Effector CD4-positive, alpha-beta T cell (primary cell): Measurements from ENCODE around the gene ARHGAP11A.

Source experiments
- DNase-seq: peaks from one replicate; pipeline ENCODE4 v3.0.0-alpha.2; 2020

The ARHGAP11A gene

GRCh38 chr15:32656091-32656490 is 40.8 kb downstream of the ARHGAP11A start:
- DNase-seq, result no peak

- DNase-seq, result no peak
These were observed 41.2 kb downstream of the ARHGAP11A start for GRCh38 chr15:32656496-32656895.

- DNase-seq, result no peak
These were observed 42.0 kb downstream of the ARHGAP11A start for GRCh38 chr15:32657198-32657883.

DNA sequence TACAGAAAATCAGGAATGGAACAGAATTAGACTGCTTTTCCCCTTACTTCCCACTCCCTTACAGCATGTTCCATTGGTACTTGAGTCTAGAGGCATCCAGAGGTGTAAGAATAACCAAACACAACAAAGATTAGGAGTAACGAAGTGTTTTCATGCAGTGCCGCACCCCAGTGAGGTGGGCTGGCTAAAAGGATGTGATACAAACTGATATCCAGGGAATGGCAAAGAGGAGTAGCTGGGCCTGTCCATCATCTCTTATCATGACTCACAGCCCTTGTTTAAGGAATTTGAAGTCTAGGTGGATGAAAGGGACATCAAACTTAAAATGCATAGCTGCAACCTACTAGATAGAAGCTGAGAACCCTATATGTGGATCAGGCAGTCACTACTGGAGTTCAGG is 42.6 kb downstream of the ARHGAP11A start:
- DNase-seq, result no peak

DNA sequence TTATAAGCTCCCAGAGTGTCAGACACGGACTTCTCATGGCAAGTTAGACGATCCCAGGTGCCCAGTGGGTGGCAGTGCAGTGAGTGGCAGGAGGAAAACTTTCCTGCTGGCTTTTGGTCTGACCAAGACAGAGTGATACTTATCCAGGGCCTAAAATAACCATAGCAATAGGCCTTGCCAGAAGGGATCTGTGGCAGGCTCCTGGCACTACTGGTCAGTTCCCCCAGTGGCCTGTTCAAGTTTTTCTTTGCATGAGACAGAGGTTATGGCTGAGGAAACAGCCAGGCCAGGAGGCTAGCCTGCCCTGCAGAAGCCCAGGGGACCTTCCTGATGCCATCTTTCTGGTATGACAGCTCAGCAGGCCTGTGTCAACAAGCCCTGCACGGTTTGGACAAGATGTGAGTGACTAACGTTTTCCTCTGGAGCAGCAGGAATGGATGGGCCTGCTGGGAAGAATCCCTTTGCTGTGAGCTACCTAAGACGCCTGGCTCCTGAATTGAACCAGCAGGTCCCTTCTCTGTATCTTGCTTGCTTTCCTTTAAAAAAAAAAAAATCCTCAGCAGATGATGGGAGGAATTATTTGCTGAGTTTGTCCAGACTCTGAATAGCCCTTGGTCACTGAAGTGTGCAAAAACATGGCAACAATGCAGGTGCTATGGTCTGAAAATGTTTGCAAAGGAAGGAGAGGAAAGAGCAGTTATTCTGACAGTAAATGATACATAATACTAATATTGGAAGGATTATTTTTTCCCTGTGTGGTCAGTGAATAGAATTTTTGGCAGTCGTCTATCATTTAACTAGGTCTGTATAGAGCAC is 44.2 kb downstream of the ARHGAP11A start:
- DNase-seq, result no peak

- DNase-seq, result no peak
These were observed 48.4 kb downstream of the ARHGAP11A start for GRCh38 chr15:32663671-32664070.

DNA sequence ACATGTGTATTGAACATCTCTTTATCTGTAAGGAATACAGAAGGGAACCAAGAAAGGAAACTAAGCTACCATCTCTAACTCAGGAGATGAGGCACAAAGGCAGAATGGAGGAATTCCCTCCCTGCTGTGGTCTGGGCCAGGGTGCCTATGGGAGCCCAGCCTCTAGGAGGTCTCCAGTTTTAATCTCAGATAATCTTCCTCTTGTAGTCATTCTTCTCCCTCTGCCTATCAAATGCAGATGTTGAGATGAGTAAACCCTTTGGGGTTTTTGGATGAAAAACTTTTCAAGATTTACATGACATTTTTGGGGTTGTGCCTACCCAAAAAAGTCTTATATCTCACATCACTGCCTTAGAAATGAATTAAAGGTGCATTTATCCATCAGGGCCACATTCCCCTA is 49.5 kb downstream of the ARHGAP11A start:
- no peak for DNase-seq

- no peak for DNase-seq
These were observed 52.0 kb downstream of the ARHGAP11A start for GRCh38 chr15:32667321-32667720.

- no peak for DNase-seq
These were observed 53.6 kb downstream of the ARHGAP11A start for GRCh38 chr15:32668942-32669341.

GRCh38 chr15:32669896-32670611 is 54.8 kb downstream of the ARHGAP11A start:
- DNase-seq, result no peak

GRCh38 chr15:32670623-32671022 is 55.3 kb downstream of the ARHGAP11A start:
- no peak for DNase-seq

DNA sequence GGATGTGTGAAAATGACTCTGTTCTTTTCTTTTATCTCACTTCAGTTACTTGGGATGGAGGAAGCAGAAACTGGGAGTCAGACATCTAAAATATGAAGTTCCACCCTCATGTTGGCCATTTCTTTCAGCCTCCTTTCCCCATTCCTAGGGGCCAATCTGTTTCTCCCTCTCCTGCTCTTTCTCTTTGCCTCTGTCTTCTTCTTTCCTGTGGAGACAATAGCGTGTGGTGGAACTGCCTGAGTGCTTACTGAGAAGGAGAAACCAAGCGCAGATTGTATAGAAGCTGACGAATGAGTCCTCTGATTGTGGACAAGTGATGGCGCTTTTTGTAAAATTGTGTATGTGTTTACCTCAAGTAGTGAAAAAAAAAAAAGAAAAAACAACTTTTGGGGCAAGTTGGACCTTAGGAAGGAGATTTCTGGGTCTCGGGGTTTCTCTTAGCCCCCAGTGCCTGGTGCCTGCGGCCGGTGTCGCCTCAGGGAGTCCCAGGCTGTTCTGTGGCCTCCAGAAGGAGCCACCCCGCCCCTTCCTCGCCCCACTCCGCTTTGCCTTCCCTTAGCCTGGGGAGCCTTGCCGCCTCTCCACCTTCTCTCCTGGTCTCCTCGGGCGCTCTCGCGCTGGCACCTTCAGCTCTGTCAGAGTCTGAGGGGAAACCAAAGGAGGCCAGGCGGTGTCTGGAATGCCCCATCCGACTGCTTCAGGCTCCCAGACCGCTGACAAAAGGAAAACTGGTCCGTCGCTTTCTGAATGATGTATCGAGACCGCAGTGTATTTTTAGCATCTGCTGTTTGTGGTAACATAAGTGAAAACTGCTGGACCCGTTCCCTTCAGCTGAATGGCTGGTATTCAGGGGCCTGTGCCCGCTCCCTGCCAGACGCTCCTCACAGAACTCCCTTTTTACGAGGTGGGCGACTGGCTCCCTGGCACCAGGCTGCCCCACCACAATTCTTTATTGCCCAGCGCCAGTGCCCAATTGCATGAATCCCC is 56.3 kb downstream of the ARHGAP11A start:
- DNase-seq, result no peak

DNA sequence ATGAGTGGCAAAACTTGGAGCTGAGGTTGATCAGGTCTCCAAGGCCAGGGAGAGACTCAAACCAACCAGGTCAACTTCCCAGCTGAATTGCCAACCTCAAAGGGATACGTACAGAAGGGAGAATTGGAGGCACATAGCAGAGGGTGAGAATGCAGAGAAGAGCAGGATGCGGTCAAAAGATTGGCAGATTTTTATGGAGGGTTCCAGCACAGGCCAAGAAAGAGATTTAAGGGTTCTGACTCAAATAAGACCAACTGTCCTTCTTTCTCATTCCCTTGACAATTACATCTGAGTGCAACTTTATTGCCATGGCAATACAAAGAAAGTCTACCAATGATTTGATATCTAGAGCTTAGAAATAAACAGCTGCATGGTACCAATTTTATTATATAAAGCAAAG is 59.4 kb downstream of the ARHGAP11A start:
- no peak for DNase-seq

DNA sequence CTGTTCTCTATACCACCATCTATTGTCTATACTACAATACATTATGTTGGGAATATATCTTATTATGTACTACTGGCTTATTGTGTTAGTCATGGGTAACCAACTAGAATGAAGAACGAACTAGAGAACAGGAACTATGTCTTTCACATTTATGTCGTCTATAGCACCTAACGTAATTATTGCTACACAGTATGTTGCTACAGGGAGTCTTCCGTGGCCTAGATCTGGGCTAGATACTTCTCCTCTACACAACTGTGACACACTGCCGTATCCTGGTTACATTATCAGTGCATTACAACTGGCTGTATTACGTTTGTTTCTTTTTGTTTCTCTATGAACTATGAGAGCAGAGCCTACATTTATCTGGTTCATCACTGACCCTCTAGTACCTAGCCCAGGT is 60.2 kb downstream of the ARHGAP11A start:
- no peak for DNase-seq

DNA sequence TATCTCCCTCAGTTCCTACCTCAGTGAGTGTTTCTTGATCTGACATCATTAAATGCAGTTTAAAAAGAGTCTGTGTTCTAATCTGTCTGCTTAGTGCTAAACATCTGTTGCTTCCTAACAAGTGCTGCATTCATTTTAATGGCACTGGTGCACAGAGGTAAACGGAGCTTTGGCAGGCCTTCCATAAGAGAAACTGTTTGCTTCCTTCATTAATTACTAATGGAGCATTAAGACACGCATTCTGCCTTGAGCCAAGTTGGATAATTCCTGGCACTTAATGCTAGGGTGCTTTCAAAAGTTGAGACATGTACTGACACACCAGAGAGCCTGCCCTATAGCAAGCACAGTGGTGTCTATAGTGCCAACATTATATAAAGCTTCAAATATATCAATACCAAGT is 60.9 kb downstream of the ARHGAP11A start:
- no peak for DNase-seq

DNA sequence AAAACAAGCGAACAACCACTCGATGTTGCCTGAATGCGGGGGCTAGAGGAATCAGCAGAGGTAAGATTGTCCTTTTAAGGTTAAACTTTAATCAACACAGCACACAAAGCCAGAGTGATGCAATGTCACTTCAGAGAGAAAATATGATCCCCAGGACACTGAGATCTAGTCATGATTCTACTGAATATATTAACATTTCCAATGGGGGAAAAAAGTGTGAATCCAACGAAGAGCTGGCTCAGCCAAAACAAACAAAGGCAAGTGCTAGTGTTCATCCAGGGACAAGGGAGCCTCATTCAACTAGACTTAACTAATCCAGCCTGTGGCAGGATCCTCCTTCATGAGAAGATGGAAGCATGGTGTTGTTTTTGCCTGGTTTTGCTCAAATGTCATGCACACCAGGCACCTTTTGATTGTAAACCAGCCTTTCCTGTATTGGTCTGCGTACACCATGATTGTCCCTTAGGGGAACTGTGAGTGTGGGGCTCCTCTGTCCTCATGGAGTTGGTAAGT is 62.0 kb downstream of the ARHGAP11A start:
- DNase-seq, result no peak

- no peak for DNase-seq
These were observed 64.0 kb downstream of the ARHGAP11A start for GRCh38 chr15:32679298-32679690.

DNA sequence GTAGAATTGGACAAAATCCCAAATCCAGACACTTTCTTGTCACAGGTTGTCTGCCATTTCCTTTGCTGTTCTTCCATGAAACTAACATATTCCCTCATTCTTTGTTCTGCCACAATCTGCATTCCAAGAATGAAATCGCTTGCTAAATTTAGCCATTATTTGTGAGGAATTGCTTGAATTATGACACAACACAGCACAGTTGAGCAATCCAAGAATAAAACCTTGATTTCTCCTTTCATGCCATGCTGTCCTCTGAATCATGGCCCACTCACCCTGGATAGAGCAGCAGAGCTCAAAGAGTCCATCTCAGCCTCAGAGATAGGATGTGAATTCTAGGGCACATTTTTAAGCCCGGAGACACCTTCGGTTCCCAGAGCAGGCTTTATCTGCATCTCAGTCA is 67.3 kb downstream of the ARHGAP11A start:
- no peak for DNase-seq

DNA sequence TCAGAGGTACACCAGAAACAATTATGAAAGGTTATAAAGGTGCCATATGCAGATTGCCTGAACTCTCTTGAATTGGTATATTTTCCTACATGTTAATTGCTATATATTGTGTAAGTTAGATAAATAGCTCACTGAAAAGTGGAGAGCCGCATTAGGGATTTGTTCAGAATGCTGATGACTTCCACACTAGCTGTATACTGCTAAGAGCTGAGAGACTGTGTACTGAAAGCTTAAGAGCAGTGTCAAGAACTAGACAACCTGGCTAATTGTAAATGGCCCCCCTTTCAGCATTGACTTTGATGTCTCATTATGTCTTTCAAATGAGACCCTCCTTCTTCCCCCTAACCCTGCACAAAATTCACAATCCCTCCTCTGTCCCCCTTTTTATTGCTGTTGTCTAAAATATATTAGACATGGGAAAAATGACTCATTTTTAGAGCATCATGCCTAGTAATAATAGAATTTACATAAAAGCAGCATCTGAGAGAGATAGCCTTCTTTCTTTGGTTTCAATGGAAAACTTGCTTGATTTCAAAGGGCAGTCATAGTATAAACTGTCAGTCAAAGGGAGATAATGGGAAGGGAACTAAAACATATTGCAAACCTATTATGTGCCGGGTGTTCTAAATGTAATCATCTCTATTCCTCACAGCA is 67.8 kb downstream of the ARHGAP11A start:
- DNase-seq, result no peak

GRCh38 chr15:32683906-32684584 is 68.7 kb downstream of the ARHGAP11A start:
- no peak for DNase-seq

DNA sequence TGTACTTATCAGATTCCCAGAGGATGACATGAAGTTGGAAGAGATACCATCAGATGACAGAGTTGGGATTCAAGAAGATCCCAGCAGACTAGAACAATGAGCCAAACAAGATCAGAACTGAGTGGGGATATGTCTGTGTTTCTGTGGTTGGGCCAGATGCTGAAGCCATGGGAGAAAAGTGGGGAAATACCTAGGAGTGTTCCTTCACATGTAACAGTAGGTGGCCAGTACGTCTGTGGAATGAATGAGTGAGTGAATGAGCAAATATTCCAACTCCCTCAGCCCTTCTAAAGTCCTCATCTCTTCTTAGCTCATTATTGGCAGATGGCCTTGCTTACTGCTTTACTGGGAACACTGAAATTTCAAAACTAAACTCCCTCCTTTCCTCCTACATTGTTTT is 70.3 kb downstream of the ARHGAP11A start:
- DNase-seq, result no peak
